GM19099 (cell line): ENCODE results near the gene SMAD6.

Source experiments
- POLR2A ChIP-seq: IDR thresholded peaks from 3 replicates; pipeline ENCODE4 v1.6.1; 2011; ENCODE audit warnings: low read depth; ENCODE audit not compliant: insufficient read length; ENCODE audit errors: extremely low read depth

Gene SMAD6

GRCh38 chr15:66733976-66734375 is 31.9 kb downstream of the SMAD6 start:
- TF ChIP-seq POLR2A: no peak

GRCh38 chr15:66734961-66735908 is 33.2 kb downstream of the SMAD6 start:
- TF ChIP-seq POLR2A: no peak

GRCh38 chr15:66735909-66736305 is 33.9 kb downstream of the SMAD6 start:
- no peak for TF ChIP-seq POLR2A

GRCh38 chr15:66737243-66738010 is 35.4 kb downstream of the SMAD6 start:
- no peak for TF ChIP-seq POLR2A

- no peak for TF ChIP-seq POLR2A
These were observed 36.1 kb downstream of the SMAD6 start for GRCh38 chr15:66738116-66738515.

- no peak for TF ChIP-seq POLR2A
These were observed 36.6 kb downstream of the SMAD6 start for GRCh38 chr15:66738595-66738994.

GRCh38 chr15:66739287-66739686 is 37.3 kb downstream of the SMAD6 start:
- TF ChIP-seq POLR2A: no peak

- TF ChIP-seq POLR2A: no peak
These were observed 38.8 kb downstream of the SMAD6 start for GRCh38 chr15:66740802-66741201.

- no peak for TF ChIP-seq POLR2A
These were observed 39.6 kb downstream of the SMAD6 start for GRCh38 chr15:66741646-66742045.

- TF ChIP-seq POLR2A: no peak
These were observed 40.2 kb downstream of the SMAD6 start for GRCh38 chr15:66742286-66742685.

- TF ChIP-seq POLR2A: no peak
These were observed 41.2 kb downstream of the SMAD6 start for GRCh38 chr15:66743204-66743603.

GRCh38 chr15:66743703-66744536 is 41.9 kb downstream of the SMAD6 start:
- no peak for TF ChIP-seq POLR2A

- no peak for TF ChIP-seq POLR2A
These were observed 42.7 kb downstream of the SMAD6 start for GRCh38 chr15:66744610-66745279.

- TF ChIP-seq POLR2A: no peak
These were observed 43.6 kb downstream of the SMAD6 start for GRCh38 chr15:66745530-66746230.
